ENCODE results near the gene OR10H3. TPM values are rescaled to one million over a fixed set of nuclear protein-coding genes. Genes with fewer than 3 reads are reported as not detected.

The OR10H3 gene
- total RNA-seq, 1 experiment from 2014 or later = not detected

DNA sequence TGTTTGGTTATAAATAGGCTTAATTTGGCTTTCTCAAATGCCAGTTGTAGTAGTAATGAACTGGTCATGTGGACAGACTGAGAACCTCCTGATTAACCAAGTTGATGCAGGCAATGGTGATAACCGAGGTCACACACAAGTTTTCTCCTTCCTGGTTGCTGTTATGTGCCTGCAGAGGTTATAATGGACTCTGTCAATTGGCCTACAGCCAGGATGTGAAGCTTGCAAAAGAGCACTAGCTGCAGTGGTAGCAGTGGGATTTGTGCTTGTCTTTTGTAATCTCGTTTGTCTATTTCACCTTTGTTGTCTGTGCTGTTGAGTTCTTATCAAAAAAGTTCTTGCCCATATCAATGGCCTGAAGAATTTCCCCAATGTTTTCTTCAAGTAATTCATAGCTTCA, 20.6 kb downstream of the OR10H3 start:
- Histone ChIP-seq H3K79me2 (ENCODE audit: insufficient read depth, low read length) (no peaks in the 10 kb centered on the region), H4K20me1 (ENCODE audit: insufficient read depth) (no peaks in the 10 kb centered on the region), H3K36me3 (ENCODE audit: control insufficient read depth in 1 of 2, insufficient read depth in 2 of 2, low read length in 2 of 2) (no peaks in the 10 kb centered on the region), H2AFZ (ENCODE audit: low read depth, low read length, poor library complexity, severe bottlenecking) (no peak overlapping the region), H3K9ac (ENCODE audit: low read length) (no peak overlapping the region), H3K9me2 (ENCODE audit: insufficient read depth) (no peaks in the 10 kb centered on the region), H3K4me1 (ENCODE audit: control insufficient read depth in 1 of 2, insufficient read depth in 2 of 2, low read length in 2 of 2) (no peaks in the 10 kb centered on the region), H3K27me3 (ENCODE audit: insufficient read depth, low read length) (peaks cover 20% of the 10 kb centered on the region), H3K9me3 (ENCODE audit: control insufficient read depth in 1 of 2, insufficient read depth in 1 of 2, low read depth in 1 of 2, low read length in 2 of 2) (no peaks in the 10 kb centered on the region), H3K4me3 (replicated peaks in 1 of 2; ENCODE audit: low read depth in 1 of 2, low read length in 2 of 2) (no peak overlapping the region), H3K4me2 (ENCODE audit: low read length) (no peak overlapping the region), H3K27ac (ENCODE audit: low read depth, low read length) (no peak overlapping the region)
- ATAC-seq = no peak
- ChIA-PET RAD21 (ENCODE audit: low non-redundant PET in 1 of 2, low total read pairs in 2 of 2, uncharacterized antibody in 2 of 2, unreplicated experiment in 2 of 2) (no interaction called here), POLR2A (no interaction called here), CTCF (no interaction called here)
- TF ChIP-seq ZFX (IDR thresholded peaks at IDR 0.05) (no peak), SRF (IDR thresholded peaks at IDR 0.05; ENCODE audit: low read depth) (no peak), JUND (IDR thresholded peaks at IDR 0.05) (no peak), EZH2 (IDR thresholded peaks at IDR 0.05) (no peak), EZH2phosphoT487 (IDR thresholded peaks at IDR 0.05; ENCODE audit: borderline replicate concordance) (no peak), TCF7L2 (IDR thresholded peaks at IDR 0.05; ENCODE audit: borderline replicate concordance, extremely low read depth, insufficient read depth, insufficient read length) (no peak), MAX (IDR thresholded peaks at IDR 0.05) (no peak), EGR1 (IDR thresholded peaks at IDR 0.05; ENCODE audit: low read depth) (no peak)
- DNase-seq (ENCODE audit: low read depth, low spot score) = no peak
- no TSS peak for BruUV-seq (replicated peaks)
- intact Hi-C loops (cut with micrococcal nuclease) = no loop called here

GRCh38 chr19:15759962-15760565, 22.3 kb downstream of the OR10H3 start:
- ChIA-PET CTCF (no interaction called here), POLR2A (no interaction called here), RAD21 (ENCODE audit: low non-redundant PET in 1 of 2, low total read pairs in 2 of 2, uncharacterized antibody in 2 of 2, unreplicated experiment in 2 of 2) (no interaction called here)
- TF ChIP-seq, protein P1, sequence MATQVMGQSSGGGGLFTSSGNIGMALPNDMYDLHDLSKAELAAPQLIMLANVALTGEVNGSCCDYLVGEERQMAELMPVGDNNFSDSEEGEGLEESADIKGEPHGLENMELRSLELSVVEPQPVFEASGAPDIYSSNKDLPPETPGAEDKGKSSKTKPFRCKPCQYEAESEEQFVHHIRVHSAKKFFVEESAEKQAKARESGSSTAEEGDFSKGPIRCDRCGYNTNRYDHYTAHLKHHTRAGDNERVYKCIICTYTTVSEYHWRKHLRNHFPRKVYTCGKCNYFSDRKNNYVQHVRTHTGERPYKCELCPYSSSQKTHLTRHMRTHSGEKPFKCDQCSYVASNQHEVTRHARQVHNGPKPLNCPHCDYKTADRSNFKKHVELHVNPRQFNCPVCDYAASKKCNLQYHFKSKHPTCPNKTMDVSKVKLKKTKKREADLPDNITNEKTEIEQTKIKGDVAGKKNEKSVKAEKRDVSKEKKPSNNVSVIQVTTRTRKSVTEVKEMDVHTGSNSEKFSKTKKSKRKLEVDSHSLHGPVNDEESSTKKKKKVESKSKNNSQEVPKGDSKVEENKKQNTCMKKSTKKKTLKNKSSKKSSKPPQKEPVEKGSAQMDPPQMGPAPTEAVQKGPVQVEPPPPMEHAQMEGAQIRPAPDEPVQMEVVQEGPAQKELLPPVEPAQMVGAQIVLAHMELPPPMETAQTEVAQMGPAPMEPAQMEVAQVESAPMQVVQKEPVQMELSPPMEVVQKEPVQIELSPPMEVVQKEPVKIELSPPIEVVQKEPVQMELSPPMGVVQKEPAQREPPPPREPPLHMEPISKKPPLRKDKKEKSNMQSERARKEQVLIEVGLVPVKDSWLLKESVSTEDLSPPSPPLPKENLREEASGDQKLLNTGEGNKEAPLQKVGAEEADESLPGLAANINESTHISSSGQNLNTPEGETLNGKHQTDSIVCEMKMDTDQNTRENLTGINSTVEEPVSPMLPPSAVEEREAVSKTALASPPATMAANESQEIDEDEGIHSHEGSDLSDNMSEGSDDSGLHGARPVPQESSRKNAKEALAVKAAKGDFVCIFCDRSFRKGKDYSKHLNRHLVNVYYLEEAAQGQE (IDR thresholded peaks at IDR 0.05; ENCODE audit: low read depth) = peak; percentile 4; the same call in 1 of the 2 replicates
- TF ChIP-seq CTCF (IDR thresholded peaks at IDR 0.05 in 2 of 3, conservative IDR thresholded peaks at IDR 0.05 in 1 of 3; ENCODE audit: borderline replicate concordance in 1 of 3, insufficient read depth in 1 of 3, low read depth in 2 of 3, low read length in 2 of 3) (peak; percentile 52 to 71 (median 69); a peak in 5 of 6 replicates), RAD21 (IDR thresholded peaks at IDR 0.05; ENCODE audit: low read depth) (peak; percentile 70), ATF3 (IDR thresholded peaks at IDR 0.05) (no peak)
- H4K20me1 ChIP-seq (ENCODE audit: insufficient read depth) = no peaks in the 10 kb centered on the region
- no peaks in the 10 kb centered on the region for H3K79me2 ChIP-seq (ENCODE audit: insufficient read depth, low read length)
- ATAC-seq (peak; percentile 78), DNase-seq (ENCODE audit: low read depth, low spot score) (peak; percentile 12)
- no peaks in the 10 kb centered on the region for H3K36me3 ChIP-seq (ENCODE audit: control insufficient read depth in 1 of 2, insufficient read depth in 2 of 2, low read length in 2 of 2)
- peaks cover 20% of the 10 kb centered on the region for H3K27me3 ChIP-seq (ENCODE audit: insufficient read depth, low read length)
- no peak overlapping the region for H3K4me3 ChIP-seq (replicated peaks in 1 of 2; ENCODE audit: low read depth in 1 of 2, low read length in 2 of 2)
- no peaks in the 10 kb centered on the region for H3K4me1 ChIP-seq (ENCODE audit: control insufficient read depth in 1 of 2, insufficient read depth in 2 of 2, low read length in 2 of 2)
- intact Hi-C loops (cut with micrococcal nuclease) = loop anchor here (1.0 to 5.0 kb wide), 2 partner anchors 131 to 178 kb away; no protein-coding TSS in a partner anchor
- H3K9me2 ChIP-seq (ENCODE audit: insufficient read depth) = no peaks in the 10 kb centered on the region
- no TSS peak for BruUV-seq (replicated peaks)
- no peak overlapping the region for H3K4me2 ChIP-seq (ENCODE audit: low read length)
- H3K27ac ChIP-seq (ENCODE audit: low read depth, low read length) = no peak overlapping the region
- no peak overlapping the region for H2AFZ ChIP-seq (ENCODE audit: low read depth, low read length, poor library complexity, severe bottlenecking)
- H3K9ac ChIP-seq (ENCODE audit: low read length) = no peak overlapping the region
- no peaks in the 10 kb centered on the region for H3K9me3 ChIP-seq (ENCODE audit: control insufficient read depth in 1 of 2, insufficient read depth in 1 of 2, low read depth in 1 of 2, low read length in 2 of 2)
